ENCODE measurements around the gene PCDHGA10. TPM values are rescaled to one million over a fixed set of nuclear protein-coding genes. Genes with fewer than 3 reads are reported as not detected.
"Not testable (repeated sequence)": the region's sequence is repeated elsewhere in the genome, so short reads cannot be mapped to it uniquely, and the experiment has no call there.

The PCDHGA10 gene
- total RNA-seq, 2 experiments from 2014 or later, result 0.05 TPM; not detected in 1

- Mint-ChIP-seq H3K4me3 (no peak overlapping the region), H3K9me3 (peaks cover 9% of the 10 kb centered on the region), H3K36me3 (ENCODE audit: low read depth) (peaks cover under 1% of the 10 kb centered on the region), H3K4me1 (no peaks in the 10 kb centered on the region), H3K27ac (no peak overlapping the region), H3K27me3 (peaks cover 31% of the 10 kb centered on the region)
- ChIA-PET POLR2A (no interaction called here), CTCF (interaction anchor here (1.1 kb wide), 1 partner anchor 16 kb away, joined by 4 read pairs; no protein-coding TSS in a partner anchor)
- DNase-seq, result no peak
These were observed 29.4 kb upstream of the PCDHGA10 start for GRCh38 chr5:141383345-141383744.

GRCh38 chr5:141384471-141385267 is 28.1 kb upstream of the PCDHGA10 start:
- H3K36me3 Mint-ChIP-seq (ENCODE audit: low read depth), result peaks cover 3% of the 10 kb centered on the region
- CTCF ChIA-PET, result no interaction called here
- H3K27ac Mint-ChIP-seq, result no peak overlapping the region
- H3K9me3 Mint-ChIP-seq, result peaks cover 16% of the 10 kb centered on the region
- no peak overlapping the region for H3K4me3 Mint-ChIP-seq
- H3K27me3 Mint-ChIP-seq, result peaks cover 32% of the 10 kb centered on the region
- no peaks in the 10 kb centered on the region for H3K4me1 Mint-ChIP-seq
- DNase-seq, result no peak
- POLR2A ChIA-PET, result no interaction called here

GRCh38 chr5:141387557-141388311 is 25.1 kb upstream of the PCDHGA10 start, which contains the start of gene PCDHGB4:
Gene PCDHGB4 (plus strand): TSS chr5:141387698. CDS start chr5:141387885, 187 bp downstream.
- Mint-ChIP-seq H3K4me3 (peak within 1 kb of the TSS; percentile 7), H3K9me3 (peaks cover 22% of the 10 kb centered on the region), H3K27me3 (peaks cover 32% of the 10 kb centered on the region)
- POLR2A ChIA-PET, result interaction anchor here (1.0 kb wide), 1 partner anchor 67 kb away, joined by 3 read pairs; the partner anchor contains the start of gene TAF7
- H3K36me3 Mint-ChIP-seq (ENCODE audit: low read depth); H3K4me1 Mint-ChIP-seq; H3K27ac Mint-ChIP-seq; DNase-seq: not testable (repeated sequence)
- CTCF ChIA-PET, result interaction anchor here (0.7 kb wide), 1 partner anchor 20 kb away, joined by 3 read pairs; the partner anchor contains the start of gene PCDHGB6

GRCh38 chr5:141388661-141389060 is 24.1 kb upstream of the PCDHGA10 start:
- H3K9me3 Mint-ChIP-seq, result peaks cover 17% of the 10 kb centered on the region
- H3K4me1 Mint-ChIP-seq, result no peaks in the 10 kb centered on the region
- H3K36me3 Mint-ChIP-seq (ENCODE audit: low read depth), result peaks cover 6% of the 10 kb centered on the region
- ChIA-PET CTCF (no interaction called here), POLR2A (no interaction called here)
- peaks cover 27% of the 10 kb centered on the region for H3K27me3 Mint-ChIP-seq
- DNase-seq, result no peak
- H3K27ac Mint-ChIP-seq, result no peak overlapping the region
- H3K4me3 Mint-ChIP-seq, result no peak overlapping the region

GRCh38 chr5:141389153-141390042 is 23.4 kb upstream of the PCDHGA10 start:
- Mint-ChIP-seq H3K27ac (no peak overlapping the region), H3K36me3 (ENCODE audit: low read depth) (peaks cover 6% of the 10 kb centered on the region), H3K27me3 (peaks cover 29% of the 10 kb centered on the region), H3K4me1 (no peaks in the 10 kb centered on the region), H3K9me3 (peaks cover 21% of the 10 kb centered on the region), H3K4me3 (no peak overlapping the region)
- ChIA-PET POLR2A (no interaction called here), CTCF (interaction anchor here (1.6 to 1.7 kb wide), 2 partner anchors 16 to 135 kb away, joined by 4 to 5 read pairs; no protein-coding TSS in a partner anchor)
- DNase-seq, result no peak

GRCh38 chr5:141392429-141393198 is 20.2 kb upstream of the PCDHGA10 start, which contains the start of gene PCDHGA8:
Gene PCDHGA8 (plus strand): TSS chr5:141392633. CDS start chr5:141392814, 181 bp downstream.
- H3K4me3 Mint-ChIP-seq, result no peak within 1 kb of the TSS
- ChIA-PET POLR2A (no interaction called here), CTCF (interaction anchor here (1.4 kb wide), 1 partner anchor 20 kb away, joined by 5 read pairs; the partner anchor contains the start of gene PCDHGA10)
- H3K27me3 Mint-ChIP-seq, result peaks cover 36% of the 10 kb centered on the region
- H3K9me3 Mint-ChIP-seq, result peaks cover 18% of the 10 kb centered on the region
- DNase-seq, result no peak
- no peaks in the 10 kb centered on the region for H3K4me1 Mint-ChIP-seq
- H3K27ac Mint-ChIP-seq, result no peak within 1 kb of the TSS
- H3K36me3 Mint-ChIP-seq (ENCODE audit: low read depth), result peaks cover 6% of the 10 kb centered on the region

GRCh38 chr5:141393267-141393666 is 19.5 kb upstream of the PCDHGA10 start:
- Mint-ChIP-seq H3K27ac (no peak overlapping the region), H3K27me3 (peaks cover 36% of the 10 kb centered on the region), H3K4me1 (no peaks in the 10 kb centered on the region), H3K36me3 (ENCODE audit: low read depth) (peaks cover 6% of the 10 kb centered on the region), H3K9me3 (peaks cover 18% of the 10 kb centered on the region), H3K4me3 (no peak overlapping the region)
- ChIA-PET CTCF (interaction anchor here (1.4 kb wide), 1 partner anchor 19 kb away, joined by 5 read pairs; the partner anchor contains the start of gene PCDHGA10), POLR2A (no interaction called here)
- DNase-seq, result no peak

GRCh38 chr5:141394401-141395187 is 18.2 kb upstream of the PCDHGA10 start:
- H3K4me3 Mint-ChIP-seq, POLR2A ChIA-PET, H3K4me1 Mint-ChIP-seq, DNase-seq, H3K27ac Mint-ChIP-seq: not testable (repeated sequence)
- Mint-ChIP-seq H3K36me3 (ENCODE audit: low read depth) (peaks cover 10% of the 10 kb centered on the region), H3K27me3 (peaks cover 39% of the 10 kb centered on the region), H3K9me3 (peaks cover 14% of the 10 kb centered on the region)
- CTCF ChIA-PET, result interaction anchor here (0.7 to 1.1 kb wide), 3 partner anchors 18 to 525 kb away, joined by 3 to 4 read pairs (median 3); partner anchors contain the start of gene PCDHGA10

- peak; percentile 38 for DNase-seq
- ChIA-PET CTCF (interaction anchor here (0.9 to 2.3 kb wide), 8 partner anchors 9 to 166 kb away, joined by 3 to 11 read pairs (median 5); partner anchors contain the start of genes PCDHGA10, PCDHGA11, PCDHGB3 and PCDHGB6), POLR2A (interaction anchor here (1.1 kb wide), 1 partner anchor 78 kb away, joined by 3 read pairs; the partner anchor contains the start of gene TAF7)
- Mint-ChIP-seq H3K36me3 (ENCODE audit: low read depth) (peaks cover 13% of the 10 kb centered on the region), H3K27me3 (peaks cover 41% of the 10 kb centered on the region), H3K9me3 (peaks cover 11% of the 10 kb centered on the region)
- H3K4me1 Mint-ChIP-seq, H3K4me3 Mint-ChIP-seq, H3K27ac Mint-ChIP-seq: not testable (repeated sequence)
These were observed 14.8 kb upstream of the PCDHGA10 start, which contains the start of gene PCDHGB5 for GRCh38 chr5:141397756-141398551. Gene PCDHGB5 (plus strand): TSS chr5:141397947. CDS start chr5:141398128, 181 bp downstream.

GRCh38 chr5:141398608-141399007 is 14.2 kb upstream of the PCDHGA10 start:
- Mint-ChIP-seq H3K27ac (no peak overlapping the region), H3K9me3 (peaks cover 11% of the 10 kb centered on the region), H3K4me3 (no peak overlapping the region), H3K36me3 (ENCODE audit: low read depth) (peaks cover 13% of the 10 kb centered on the region), H3K4me1 (no peaks in the 10 kb centered on the region), H3K27me3 (peaks cover 46% of the 10 kb centered on the region)
- ChIA-PET POLR2A (no interaction called here), CTCF (interaction anchor here (1.1 to 2.3 kb wide), 3 partner anchors 22 to 114 kb away, joined by 3 to 10 read pairs (median 6); partner anchors contain the start of genes PCDHGA11 and PCDHGB3)
- no peak for DNase-seq

Measured in activated CD4-positive, alpha-beta memory T cell treated with anti-CD3 and anti-CD28 coated beads, Interleukin-2, amount 10 ng/mL, durations not matched to agents 7 days and 5 days (primary cell).